ENCODE results near the gene AIFM1.

- no peak for TF ChIP-seq CTCF (IDR thresholded peaks at IDR 0.05)
- TF ChIP-seq POLR2A (IDR thresholded peaks at IDR 0.05) = no peak
Measured at GRCh38 chrX:130204647-130205046, 39.0 kb upstream of the AIFM1 start.
